Measurements from ENCODE around the gene SRD5A3. TPM values are rescaled to one million over a fixed set of nuclear protein-coding genes. Genes with fewer than 3 reads are reported as not detected.

The SRD5A3 gene
- total RNA-seq, 3 donors from 2014 or later, result 13.9 to 20.3 (median 14.4) TPM

- DNase-seq (ENCODE audit: low spot score in 2 of 2), result no peak
- intact Hi-C loops (cut with DNase I; ENCODE audit: low total_unique reads), result no loop called here
- no peaks in the 10 kb centered on the region for H3K27me3 ChIP-seq
- TF ChIP-seq POLR2AphosphoS5 (IDR thresholded peaks at IDR 0.05) (peak in 2 of 3 donors; percentile 27 to 46), CTCF (IDR thresholded peaks at IDR 0.05) (no peak)
- peaks cover 0 to 4% of the 10 kb centered on the region in 2 donors for H3K4me1 ChIP-seq
- H3K4me3 ChIP-seq, result peak overlapping the region; percentile 92 to 97 (median 94)
- no peaks in the 10 kb centered on the region for H3K9me3 ChIP-seq
- H3K27ac ChIP-seq, result peak overlapping the region; percentile 99
- no peaks in the 10 kb centered on the region for H3K36me3 ChIP-seq
These were observed 51.7 kb downstream of the SRD5A3 start for GRCh38 chr4:55397520-55398321.

- intact Hi-C loops (cut with DNase I; ENCODE audit: low total_unique reads), result no loop called here
- no peak for DNase-seq (ENCODE audit: low spot score in 2 of 2)
- Histone ChIP-seq H3K36me3 (no peaks in the 10 kb centered on the region), H3K9me3 (no peaks in the 10 kb centered on the region), H3K27ac (peak overlapping the region; percentile 99), H3K4me1 (peaks cover 0 to 4% of the 10 kb centered on the region in 2 donors), H3K27me3 (no peaks in the 10 kb centered on the region), H3K4me3 (peak overlapping the region; percentile 92 to 97 (median 94))
- TF ChIP-seq POLR2A (IDR thresholded peaks at IDR 0.05) (no peak), CTCF (IDR thresholded peaks at IDR 0.05) (no peak), POLR2AphosphoS5 (IDR thresholded peaks at IDR 0.05) (no peak)
These were observed 52.4 kb downstream of the SRD5A3 start for GRCh38 chr4:55398461-55398860.

- Histone ChIP-seq H3K4me1 (peaks cover 0 to 4% of the 10 kb centered on the region in 2 donors), H3K27me3 (no peaks in the 10 kb centered on the region), H3K36me3 (no peaks in the 10 kb centered on the region), H3K27ac (peak overlapping the region; percentile 73 to 99), H3K9me3 (no peaks in the 10 kb centered on the region), H3K4me3 (peak overlapping the region; percentile 92 to 97 (median 94))
- DNase-seq (ENCODE audit: low spot score in 2 of 2), result no peak
- intact Hi-C loops (cut with DNase I; ENCODE audit: low total_unique reads), result no loop called here
- TF ChIP-seq POLR2A (IDR thresholded peaks at IDR 0.05), result no peak
These were observed 52.9 kb downstream of the SRD5A3 start for GRCh38 chr4:55398966-55399365.

- H3K36me3 ChIP-seq, result no peaks in the 10 kb centered on the region
- H3K4me1 ChIP-seq, result peaks cover 0 to 4% of the 10 kb centered on the region in 2 donors
- no peaks in the 10 kb centered on the region for H3K9me3 ChIP-seq
- DNase-seq (ENCODE audit: low spot score in 2 of 2), result no peak
- intact Hi-C loops (cut with DNase I; ENCODE audit: low total_unique reads), result no loop called here
- peak overlapping the region in 2 of 3 donors; percentile 92 to 97 for H3K4me3 ChIP-seq
- H3K27ac ChIP-seq, result peak overlapping the region; percentile 73 to 99
- H3K27me3 ChIP-seq, result no peaks in the 10 kb centered on the region
- no peak for TF ChIP-seq CTCF (IDR thresholded peaks at IDR 0.05)
- no peak for TF ChIP-seq POLR2AphosphoS5 (IDR thresholded peaks at IDR 0.05)
- no peak for TF ChIP-seq POLR2A (IDR thresholded peaks at IDR 0.05)
These were observed 53.5 kb downstream of the SRD5A3 start for GRCh38 chr4:55399581-55399980.

- TF ChIP-seq POLR2AphosphoS5 (IDR thresholded peaks at IDR 0.05) (no peak), POLR2A (IDR thresholded peaks at IDR 0.05) (no peak), CTCF (IDR thresholded peaks at IDR 0.05) (no peak)
- Histone ChIP-seq H3K27me3 (no peaks in the 10 kb centered on the region), H3K27ac (no peak overlapping the region), H3K9me3 (no peaks in the 10 kb centered on the region), H3K4me3 (no peak overlapping the region), H3K4me1 (no peaks in the 10 kb centered on the region), H3K36me3 (no peaks in the 10 kb centered on the region)
- DNase-seq (ENCODE audit: low spot score in 2 of 2), result no peak
- intact Hi-C loops (cut with DNase I; ENCODE audit: low total_unique reads), result no loop called here
These were observed 59.0 kb downstream of the SRD5A3 start for GRCh38 chr4:55405073-55405472.
